Endothelial cell of umbilical vein (primary cell): ENCODE measurements around the gene ZDHHC9. TPM values are rescaled to one million over a fixed set of nuclear protein-coding genes. Genes with fewer than 3 reads are reported as not detected.

ENCODE experiments used
- BruUV-seq: library from RNA; stranded (reverse); fragments of 400-500 nt; replicated peaks from 2 replicates; lab custom pipeline; 2021; lab: Mats Ljungman, UMichigan
- CTCF ChIA-PET: fragments of 300-600, 350-600 bp; sonication (Branson Sonifier 250); formaldehyde crosslinking; loops from one replicate; lab custom pipeline; 2021; ENCODE audit warnings: antibody characterized with exemption, inconsistent platforms; lab: Charles Lee
- POLR2A ChIA-PET: fragments of 300-600, 350-600 bp; sonication (Branson Sonifier 250); formaldehyde crosslinking; loops from one replicate; lab custom pipeline; 2021; ENCODE audit warnings: antibody characterized with exemption, inconsistent platforms; lab: Charles Lee
- DNase-seq: peaks from one replicate; pipeline ENCODE4 v3.0.0-alpha.2; 2011; ENCODE audit warnings: low read depth, low spot score
- FAIRE-seq: peaks from 2 replicates; lab custom pipeline; 2011; peaks lifted over from hg19 to GRCh38; lab: Jason Lieb, UNC
- H2AFZ ChIP-seq: 2 replicates; pipeline ENCODE4 v1.6.0; 2012; ENCODE audit warnings: low read depth, low read length, control low read depth, inconsistent platforms
- H3K27ac ChIP-seq: 2 replicates; pipeline ENCODE4 v1.5.1; 2011; ENCODE audit warnings: low read depth, mild to moderate bottlenecking, control low read depth, low read length, moderate library complexity; ENCODE audit not compliant: insufficient read depth
- H3K27me3 ChIP-seq, 2 experiments: 2 replicates each; pipeline versions ENCODE4 v1.6.0 to v1.6.1; 2011; ENCODE audit warnings: low read length in 2 of 2, mixed read lengths in 1 of 2; ENCODE audit not compliant: control insufficient read depth in 2 of 2, insufficient read depth in 2 of 2
- H3K36me3 ChIP-seq, 2 experiments: 2 replicates in 1 of 2; 3 replicates in 1 of 2; pipeline ENCODE4 v1.5.1; 2011; ENCODE audit warnings: low read length in 2 of 2, mild to moderate bottlenecking in 1 of 2, moderate library complexity in 1 of 2; ENCODE audit not compliant: control insufficient read depth in 2 of 2, insufficient read depth in 2 of 2; ENCODE audit errors: extremely low read depth in 1 of 2
- H3K4me1 ChIP-seq: 3 replicates; pipeline ENCODE4 v1.5.1; 2011; ENCODE audit warnings: mild to moderate bottlenecking, low read length; ENCODE audit not compliant: control insufficient read depth, insufficient read depth; ENCODE audit errors: extremely low read depth
- H3K4me2 ChIP-seq: 2 replicates; pipeline ENCODE4 v1.6.1; 2011; ENCODE audit warnings: low read length, control low read depth, mixed read lengths; ENCODE audit not compliant: insufficient read depth
- H3K4me3 ChIP-seq, 3 experiments: fragments of 200-600 bp in 1 of 3; sonication (generic), shearing (Covaris generic) in 1 of 3; replicated peaks in 1 of 3; 2 replicates each; pipeline ENCODE4 v1.5.1; 2011 to 2016; ENCODE audit warnings: control low read depth in 3 of 3, low read length in 3 of 3, mild to moderate bottlenecking in 2 of 3, inconsistent platforms in 1 of 3, low read depth in 1 of 3, moderate library complexity in 1 of 3; ENCODE audit not compliant: insufficient read depth in 1 of 3
- H3K79me2 ChIP-seq: 2 replicates; pipeline ENCODE4 v1.6.0; 2012; ENCODE audit warnings: low read length, inconsistent platforms; ENCODE audit not compliant: control insufficient read depth, insufficient read depth
- H3K9ac ChIP-seq: replicated peaks from 2 replicates; pipeline ENCODE3; 2011; ENCODE audit warnings: low read length, control low read depth; ENCODE audit not compliant: insufficient read depth; ENCODE audit errors: extremely low read depth
- H3K9me1 ChIP-seq: replicated peaks from 3 replicates; pipeline ENCODE4 v1.6.0; 2011; ENCODE audit warnings: mild to moderate bottlenecking, low read length; ENCODE audit not compliant: control insufficient read depth, insufficient read depth; ENCODE audit errors: extremely low read depth
- H3K9me3 ChIP-seq: replicated peaks from 2 replicates; pipeline ENCODE4 v1.5.1; 2012; ENCODE audit warnings: low read length, inconsistent platforms; ENCODE audit not compliant: control insufficient read depth, insufficient read depth
- H4K20me1 ChIP-seq: replicated peaks from 2 replicates; pipeline ENCODE3; 2011; ENCODE audit warnings: mild to moderate bottlenecking, low read length; ENCODE audit not compliant: control insufficient read depth, insufficient read depth; ENCODE audit errors: extremely low read depth
- MAX ChIP-seq: IDR thresholded peaks from 2 replicates; pipeline ENCODE4 v1.6.1; 2011; ENCODE audit not compliant: insufficient read depth, insufficient read length
- MYC ChIP-seq: IDR thresholded peaks from one replicate; pipeline ENCODE4 v1.6.1; 2011; ENCODE audit warnings: mild to moderate bottlenecking, low read depth, low read length
- POLR2AphosphoS5 ChIP-seq: IDR thresholded peaks from 2 replicates; pipeline ENCODE4 v1.6.1; 2012; ENCODE audit warnings: low read depth, mild to moderate bottlenecking, control low read depth, low read length, moderate library complexity; ENCODE audit not compliant: insufficient read depth
- dilution Hi-C: fragments of 300-500 bp; cut with MboI; formaldehyde crosslinking; loops from one replicate; pipeline ENCODE4 v1.15.0; 2019; ENCODE audit warnings: low sequenced_read_pairs; ENCODE audit not compliant: extremely low pct_ligation_motif_present
- intact Hi-C: fragments of 100-400 bp; cut with micrococcal nuclease; formaldehyde crosslinking; loops from one replicate; pipeline ENCODE4 v1.10.0; 2022
- polyA plus RNA-seq, 4 experiments: library from polyadenylated mRNA; depleted of rRNA in 3 of 4; stranded (reverse) in 3 of 4; unstranded in 1 of 4; fragments of >200 nt; gene quantifications; 2 replicates each; pipeline versions ENCODE4 v1.2.1 to v1.2.3, GENCODE V29; 2011 to 2012; ENCODE audit warnings: missing spikeins in 1 of 4
- total RNA-seq: library from RNA; stranded (reverse); gene quantifications from 2 replicates; pipeline ENCODE4 v1.2.3, GENCODE V29; 2021

Gene ZDHHC9
- total and polyA plus RNA-seq, 2 donors (not counting 3 experiments of a cell fraction or from before 2014, with no cell fraction given): 27.4 to 33.6 TPM

- H3K79me2 ChIP-seq: no peaks in the 10 kb centered on the region
- H3K4me3 ChIP-seq: no peak overlapping the region
- ChIA-PET CTCF (interaction anchor here (0.6 to 1.6 kb wide), 4 partner anchors 24 to 287 kb away, joined by 3 to 4 read pairs (median 3); partner anchors contain the start of gene SASH3), POLR2A (no interaction called here)
- H3K9me3 ChIP-seq: no peaks in the 10 kb centered on the region
- TF ChIP-seq MAX (no peak), MYC (no peak), POLR2AphosphoS5 (no peak)
- FAIRE-seq (no peak), DNase-seq (no peak)
- no peaks in the 10 kb centered on the region for H3K27me3 ChIP-seq
- H3K9me1 ChIP-seq: no peaks in the 10 kb centered on the region
- no peaks in the 10 kb centered on the region for H4K20me1 ChIP-seq
- H2AFZ ChIP-seq: no peak overlapping the region
- H3K9ac ChIP-seq: no peak overlapping the region
- no peaks in the 10 kb centered on the region for H3K36me3 ChIP-seq
- intact Hi-C loops (loop anchor here (10.0 kb wide), 1 partner anchor 269 kb away; no protein-coding TSS in a partner anchor), dilution Hi-C loops (no loop called here)
- no peak overlapping the region for H3K27ac ChIP-seq
- H3K4me1 ChIP-seq: no peaks in the 10 kb centered on the region
- BruUV-seq: no TSS peak
- no peak overlapping the region for H3K4me2 ChIP-seq
These were observed 87.7 kb downstream of the ZDHHC9 start for GRCh38 chrX:129755779-129756650.
